ENCODE data around the gene GALNT17.

The GALNT17 gene

GRCh38 chr7:71507680-71508602 lies 376.0 kb downstream of the GALNT17 start:
- H3K9me3 ChIP-seq (ENCODE audit: control insufficient read depth, insufficient read depth, low read depth, low read length), result no peaks in the 10 kb centered on the region
- ChIA-PET POLR2A (no interaction called here), CTCF (no interaction called here)
- no peaks in the 10 kb centered on the region for H3K36me3 ChIP-seq (ENCODE audit: control insufficient read depth in 2 of 2, insufficient read depth in 1 of 2, low read length in 2 of 2)
- TF ChIP-seq ZNF747 (tag by site-specific recombination; IDR thresholded peaks at IDR 0.05), result no peak
- no peak for TF ChIP-seq MZF1 (tag by site-specific recombination; IDR thresholded peaks at IDR 0.05; ENCODE audit: borderline replicate concordance)
- no peak for TF ChIP-seq GLI2 (tag by site-specific recombination; IDR thresholded peaks at IDR 0.05; ENCODE audit: borderline replicate concordance, low read depth)
- TF ChIP-seq ZNF513 (tag by site-specific recombination; IDR thresholded peaks at IDR 0.05), result no peak
- TF ChIP-seq ZNF530 (tag by site-specific recombination; IDR thresholded peaks at IDR 0.05; ENCODE audit: low read depth), result no peak
- no peak for TF ChIP-seq ZNF791 (tag by site-specific recombination; IDR thresholded peaks at IDR 0.05)
- no peaks in the 10 kb centered on the region for H3K4me1 ChIP-seq (ENCODE audit: control insufficient read depth, insufficient read depth, low read length)
- H3K4me3 ChIP-seq (ENCODE audit: low read depth, low read length), result no peak overlapping the region
- H3K27ac ChIP-seq (ENCODE audit: extremely low read depth, low read depth, low read length), result no peak overlapping the region

DNA sequence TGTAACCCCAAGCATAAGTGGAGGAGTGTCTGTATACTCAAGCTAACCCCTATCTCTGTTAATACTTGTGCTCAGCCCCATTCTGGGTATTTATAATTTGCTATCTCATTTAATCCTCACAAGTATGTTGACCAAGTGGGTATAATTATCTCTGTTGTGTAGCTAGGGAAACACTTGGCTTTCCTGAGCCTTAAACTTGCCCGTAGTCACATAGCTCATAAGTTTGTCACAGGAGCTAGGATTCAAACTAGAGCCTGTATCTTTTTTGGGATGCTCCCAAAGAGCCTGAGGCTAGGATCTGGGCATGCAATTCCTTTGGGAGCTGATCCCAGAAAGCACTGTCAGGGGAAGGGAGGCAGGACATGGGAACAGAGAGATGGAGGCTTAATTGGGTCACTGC lies 377.4 kb downstream of the GALNT17 start:
- CTCF ChIA-PET, result no interaction called here
- Histone ChIP-seq H3K36me3 (ENCODE audit: control insufficient read depth in 2 of 2, insufficient read depth in 1 of 2, low read length in 2 of 2) (no peaks in the 10 kb centered on the region), H3K4me1 (ENCODE audit: control insufficient read depth, insufficient read depth, low read length) (no peaks in the 10 kb centered on the region), H3K9me3 (ENCODE audit: control insufficient read depth, insufficient read depth, low read depth, low read length) (no peaks in the 10 kb centered on the region), H3K27ac (ENCODE audit: extremely low read depth, low read depth, low read length) (no peak overlapping the region), H3K4me3 (ENCODE audit: low read depth, low read length) (no peak overlapping the region)
- POLR2A ChIA-PET, result no interaction called here
- TF ChIP-seq BCL6B (tag by site-specific recombination; IDR thresholded peaks at IDR 0.05), result no peak
- TF ChIP-seq PRDM6 (tag by site-specific recombination; IDR thresholded peaks at IDR 0.05), result no peak
- TF ChIP-seq ZFP69B (tag by site-specific recombination; IDR thresholded peaks at IDR 0.05), result no peak
- no peak for TF ChIP-seq SALL2 (tag by site-specific recombination; IDR thresholded peaks at IDR 0.05; ENCODE audit: borderline replicate concordance)
- TF ChIP-seq ZNF76 (tag by site-specific recombination; IDR thresholded peaks at IDR 0.05; ENCODE audit: borderline replicate concordance, low read depth), result no peak
- TF ChIP-seq ZIC2 (tag by site-specific recombination; IDR thresholded peaks at IDR 0.05), result no peak
- no peak for TF ChIP-seq ZBTB8A (tag by site-specific recombination; IDR thresholded peaks at IDR 0.05)
- TF ChIP-seq, protein P1, sequence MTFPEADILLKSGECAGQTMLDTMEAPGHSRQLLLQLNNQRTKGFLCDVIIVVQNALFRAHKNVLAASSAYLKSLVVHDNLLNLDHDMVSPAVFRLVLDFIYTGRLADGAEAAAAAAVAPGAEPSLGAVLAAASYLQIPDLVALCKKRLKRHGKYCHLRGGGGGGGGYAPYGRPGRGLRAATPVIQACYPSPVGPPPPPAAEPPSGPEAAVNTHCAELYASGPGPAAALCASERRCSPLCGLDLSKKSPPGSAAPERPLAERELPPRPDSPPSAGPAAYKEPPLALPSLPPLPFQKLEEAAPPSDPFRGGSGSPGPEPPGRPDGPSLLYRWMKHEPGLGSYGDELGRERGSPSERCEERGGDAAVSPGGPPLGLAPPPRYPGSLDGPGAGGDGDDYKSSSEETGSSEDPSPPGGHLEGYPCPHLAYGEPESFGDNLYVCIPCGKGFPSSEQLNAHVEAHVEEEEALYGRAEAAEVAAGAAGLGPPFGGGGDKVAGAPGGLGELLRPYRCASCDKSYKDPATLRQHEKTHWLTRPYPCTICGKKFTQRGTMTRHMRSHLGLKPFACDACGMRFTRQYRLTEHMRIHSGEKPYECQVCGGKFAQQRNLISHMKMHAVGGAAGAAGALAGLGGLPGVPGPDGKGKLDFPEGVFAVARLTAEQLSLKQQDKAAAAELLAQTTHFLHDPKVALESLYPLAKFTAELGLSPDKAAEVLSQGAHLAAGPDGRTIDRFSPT (tag by site-specific recombination; IDR thresholded peaks at IDR 0.05), result no peak
- no peak for TF ChIP-seq ZNF350 (tag by site-specific recombination; IDR thresholded peaks at IDR 0.05)
- TF ChIP-seq KLF8 (tag by site-specific recombination; IDR thresholded peaks at IDR 0.05), result no peak
- TF ChIP-seq ZNF184 (tag by site-specific recombination; IDR thresholded peaks at IDR 0.05), result no peak
- TF ChIP-seq KLF1 (tag by site-specific recombination; IDR thresholded peaks at IDR 0.05), result no peak
- TF ChIP-seq RBAK (tag by site-specific recombination; IDR thresholded peaks at IDR 0.05), result no peak
- TF ChIP-seq, protein P2, sequence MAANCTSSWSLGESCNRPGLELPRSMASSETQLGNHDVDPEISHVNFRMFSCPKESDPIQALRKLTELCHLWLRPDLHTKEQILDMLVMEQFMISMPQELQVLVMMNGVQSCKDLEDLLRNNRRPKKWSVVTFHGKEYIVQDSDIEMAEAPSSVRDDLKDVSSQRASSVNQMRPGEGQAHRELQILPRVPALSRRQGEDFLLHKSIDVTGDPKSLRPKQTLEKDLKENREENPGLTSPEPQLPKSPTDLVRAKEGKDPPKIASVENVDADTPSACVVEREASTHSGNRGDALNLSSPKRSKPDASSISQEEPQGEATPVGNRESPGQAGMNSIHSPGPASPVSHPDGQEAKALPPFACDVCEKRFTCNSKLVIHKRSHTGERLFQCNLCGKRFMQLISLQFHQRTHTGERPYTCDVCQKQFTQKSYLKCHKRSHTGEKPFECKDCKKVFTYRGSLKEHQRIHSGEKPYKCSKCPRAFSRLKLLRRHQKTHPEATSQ (tag by site-specific recombination; IDR thresholded peaks at IDR 0.05), result no peak
- no peak for TF ChIP-seq ZNF433 (tag by site-specific recombination; IDR thresholded peaks at IDR 0.05; ENCODE audit: low read depth)

All from HEK293 (cell line).